Transverse colon (tissue), 4 donors: Measurements from ENCODE around the gene FOXJ3.

Experiments used
- CTCF ChIP-seq, 5 experiments: fragments of 200-600 bp in 3 of 5; fragments of 450-650 bp in 2 of 5; sonication (generic) in 3 of 5; IDR thresholded peaks; 1 replicate in 2 of 5; 2 replicates in 3 of 5; pipeline ENCODE4 v1.5.1; 2016 to 2017; ENCODE audit warnings: antibody characterized with exemption in 5 of 5, inconsistent platforms in 3 of 5, mild to moderate bottlenecking in 2 of 5, moderate library complexity in 1 of 5
- EP300 ChIP-seq: sonication (generic); formaldehyde crosslinking; IDR thresholded peaks from one replicate; pipeline ENCODE4 v1.6.1; 2017; ENCODE audit warnings: antibody characterized with exemption, low read depth
- POLR2A ChIP-seq: fragments of 450-650 bp; IDR thresholded peaks from one replicate; pipeline ENCODE4 v1.6.1; 2016; ENCODE audit warnings: antibody characterized with exemption, mild to moderate bottlenecking, moderate library complexity
- POLR2AphosphoS5 ChIP-seq, 3 donors: sonication (generic); formaldehyde crosslinking; IDR thresholded peaks; one replicate each; pipeline ENCODE4 v1.6.1; 2016; ENCODE audit warnings: antibody characterized with exemption in 3 of 3

DNA sequence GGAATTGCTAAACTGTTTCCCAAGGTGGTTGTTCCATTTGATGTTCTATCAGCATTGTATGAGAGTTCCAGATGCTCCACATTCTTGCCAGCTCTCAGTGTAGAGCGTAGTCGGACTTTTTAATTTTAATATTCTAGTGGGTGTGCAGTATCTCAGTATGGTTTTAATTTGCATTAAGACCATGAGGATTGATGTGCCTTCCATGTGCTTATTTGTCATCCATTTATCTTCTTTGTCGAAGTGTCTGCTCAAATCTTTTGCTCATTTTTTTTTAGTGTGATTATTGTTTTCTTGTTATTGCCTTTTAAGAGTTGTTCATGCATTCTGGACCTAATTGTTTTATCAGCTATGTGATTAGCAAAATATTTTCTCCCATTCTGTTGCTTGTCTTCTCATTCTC is 195.6 kb downstream of the FOXJ3 start:
- TF ChIP-seq CTCF (IDR thresholded peaks at IDR 0.05) (no peak), EP300 (no peak), POLR2AphosphoS5 (IDR thresholded peaks at IDR 0.05) (no peak), POLR2A (no peak)
